NCI-H748 treated with DMSO at 0.1 percent for 48 hours (cell line): ENCODE results near the gene BABAM2.
"Not testable (repeated sequence)": the region's sequence is repeated elsewhere in the genome, so short reads cannot be mapped to it uniquely, and the experiment has no call there.

Source experiments
- DNase-seq: peaks from one replicate; lab custom pipeline; 2025; lab: John Stamatoyannopoulos, UW

BABAM2 gene

GRCh38 chr2:27946530-27947060, 56.1 kb downstream of the BABAM2 start:
- no peak for DNase-seq

DNA sequence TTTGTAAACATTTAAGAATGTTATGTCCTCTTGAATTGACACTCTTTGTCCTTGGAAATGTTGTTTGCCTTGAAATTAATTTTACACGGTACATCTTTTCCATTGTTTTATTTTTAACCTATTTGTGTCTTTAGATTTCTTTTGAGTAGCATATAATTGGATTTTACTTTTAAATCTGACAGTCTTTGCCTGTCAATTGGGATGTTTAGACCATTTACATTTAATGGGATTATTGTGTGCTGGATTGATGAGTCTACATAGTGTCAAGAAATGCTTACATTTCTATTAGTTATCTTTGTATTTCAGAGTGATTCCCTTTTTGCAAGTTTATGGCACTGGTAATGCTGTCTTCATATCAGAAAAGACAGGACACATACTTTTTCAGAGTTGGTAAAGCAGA, 61.5 kb downstream of the BABAM2 start:
- DNase-seq, result no peak

DNA sequence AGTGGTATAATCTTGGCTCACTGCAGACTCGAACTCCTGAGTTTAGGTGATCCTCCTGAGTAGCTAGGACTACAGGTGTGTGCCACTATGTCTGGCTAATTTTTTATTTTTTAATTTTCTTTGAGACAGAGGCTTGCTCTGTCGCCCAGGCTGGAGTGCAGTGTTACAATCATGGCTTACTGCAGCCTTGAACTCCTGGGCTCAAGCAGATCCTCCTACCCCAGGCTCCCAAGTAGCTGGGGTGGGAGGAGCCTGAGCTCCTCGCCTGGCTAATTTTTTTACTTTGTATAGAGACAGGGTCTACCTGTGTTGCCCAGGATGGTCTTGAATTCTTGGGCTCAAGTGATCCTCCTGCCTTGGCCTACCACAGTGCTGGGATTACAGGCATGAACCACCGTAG, 62.5 kb downstream of the BABAM2 start:
- no peak for DNase-seq

DNA sequence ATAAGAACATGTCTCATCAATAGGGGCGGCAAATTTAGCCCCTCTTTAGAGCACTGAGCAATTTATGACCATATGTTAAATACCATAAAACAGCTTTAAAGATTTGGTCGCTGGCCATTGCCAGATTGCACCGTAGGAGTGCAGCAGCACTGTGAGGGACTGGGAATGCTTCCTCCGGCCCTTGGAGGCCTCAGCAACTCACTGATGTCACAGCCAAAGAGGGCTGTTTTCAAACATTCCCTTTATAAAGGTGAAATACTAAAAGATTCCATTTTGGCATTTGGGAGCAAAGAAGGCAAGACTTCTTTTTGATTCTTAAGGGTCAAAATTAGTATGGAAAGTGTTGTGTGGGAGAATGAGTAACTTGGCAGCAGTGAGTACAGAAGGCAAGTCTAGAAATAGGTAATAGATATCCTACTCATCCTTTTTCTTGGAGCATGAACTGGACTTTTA, 63.7 kb downstream of the BABAM2 start:
- DNase-seq, result no peak

DNA sequence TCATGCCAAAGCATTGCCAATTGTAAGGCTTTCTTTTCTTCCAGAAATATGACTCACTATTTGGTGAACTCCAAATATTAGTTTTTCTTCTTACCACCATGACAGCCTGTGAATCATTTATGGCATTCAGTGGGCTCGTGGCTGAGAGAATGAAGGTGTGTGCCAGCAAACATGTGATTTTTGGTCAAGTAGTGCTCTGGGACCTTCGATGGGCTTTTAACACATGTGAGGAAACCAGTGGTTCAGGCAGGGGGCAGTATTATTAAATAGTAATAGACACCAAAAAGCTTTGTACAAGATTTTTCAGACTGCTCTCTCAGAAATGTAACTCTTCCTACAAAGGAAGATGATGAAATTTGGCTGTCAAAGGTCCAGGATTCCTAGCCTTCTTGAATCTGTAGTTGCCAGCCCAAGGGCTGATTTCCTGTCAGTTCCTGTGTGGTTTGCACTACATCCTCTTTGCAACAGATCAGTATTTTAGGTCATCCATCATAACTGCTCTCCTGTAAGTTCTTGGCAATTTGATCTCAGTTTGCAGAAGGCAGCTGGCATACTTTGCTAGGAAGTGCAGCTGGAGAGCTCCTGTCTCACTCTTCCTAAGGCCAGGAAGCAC, 64.3 kb downstream of the BABAM2 start:
- DNase-seq, result no peak

GRCh38 chr2:27955384-27956161, 65.0 kb downstream of the BABAM2 start:
- no peak for DNase-seq

- no peak for DNase-seq
Observed at GRCh38 chr2:27956888-27957287, 66.4 kb downstream of the BABAM2 start.

DNA sequence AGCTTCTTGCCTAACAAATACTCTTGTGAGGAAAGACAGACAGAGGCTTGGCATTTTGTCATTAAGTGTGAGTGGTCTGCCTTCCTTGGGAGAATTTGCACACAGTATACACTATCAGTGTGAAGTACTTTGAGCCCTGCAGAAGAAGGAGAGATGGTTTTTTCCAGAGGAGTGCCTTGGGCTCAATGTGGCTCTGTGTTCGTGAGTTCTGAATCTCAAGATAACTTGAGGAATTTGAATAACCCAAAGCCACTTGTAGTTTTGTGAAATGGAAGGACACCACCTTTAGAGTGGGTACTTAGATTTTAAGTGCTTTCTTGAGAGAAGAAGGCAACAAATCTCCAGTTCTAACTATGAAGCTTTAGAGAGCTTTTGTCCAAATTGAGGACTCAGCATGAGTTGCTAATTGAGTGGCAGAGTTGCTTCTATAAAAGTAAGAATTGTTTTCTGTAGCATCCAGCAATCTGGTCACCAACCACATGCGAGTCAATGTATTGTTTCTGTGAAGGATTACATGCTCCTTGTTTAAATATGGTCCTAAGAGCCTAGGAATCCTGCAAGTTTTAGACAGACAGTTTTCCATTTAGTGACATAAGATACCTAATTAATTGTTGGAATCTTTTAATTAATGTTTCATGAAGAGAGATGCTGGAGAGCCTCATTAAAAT, 68.3 kb downstream of the BABAM2 start:
- no peak for DNase-seq

GRCh38 chr2:27959496-27959895, 69.0 kb downstream of the BABAM2 start:
- DNase-seq, result no peak

GRCh38 chr2:27960237-27960912, 69.8 kb downstream of the BABAM2 start:
- DNase-seq, result no peak

DNA sequence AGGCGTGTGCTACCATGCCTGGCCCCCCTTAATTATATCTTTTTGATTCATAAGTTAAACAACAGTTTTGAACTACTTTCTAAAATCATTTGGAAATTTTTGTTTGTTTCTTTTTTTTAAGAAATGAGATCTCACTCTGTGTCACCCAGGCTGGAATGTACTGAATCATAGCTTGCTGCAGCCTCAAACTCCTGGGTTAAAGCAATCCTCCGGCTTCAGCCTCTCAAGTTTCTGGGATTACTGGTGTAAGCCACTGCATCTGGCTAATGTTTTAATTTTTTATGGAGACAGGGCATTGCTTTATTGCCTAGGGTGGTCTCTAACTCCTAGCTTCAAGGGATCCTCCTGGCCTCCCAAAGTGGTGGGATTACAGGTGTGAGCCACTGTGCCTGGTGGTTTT, 71.5 kb downstream of the BABAM2 start:
- DNase-seq, result no peak

DNA sequence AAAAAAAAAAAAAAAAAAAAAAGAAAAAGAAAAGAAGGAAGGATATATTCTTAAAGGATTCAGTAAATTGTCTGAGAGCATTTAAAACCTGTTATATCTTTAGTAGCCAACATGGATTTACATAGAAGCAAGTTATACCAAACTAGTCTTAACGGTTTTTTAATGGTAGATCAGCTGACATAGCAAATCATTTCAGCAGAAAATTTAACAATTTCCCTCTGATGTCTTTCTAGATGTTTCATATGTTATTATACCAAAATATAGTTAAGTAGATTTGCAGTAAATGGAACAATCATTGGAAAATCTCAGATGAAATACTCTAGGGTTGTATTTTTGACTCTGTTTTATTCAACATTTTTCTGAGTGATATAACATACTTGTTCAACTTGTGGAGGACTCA, 72.9 kb downstream of the BABAM2 start:
- no peak for DNase-seq

DNA sequence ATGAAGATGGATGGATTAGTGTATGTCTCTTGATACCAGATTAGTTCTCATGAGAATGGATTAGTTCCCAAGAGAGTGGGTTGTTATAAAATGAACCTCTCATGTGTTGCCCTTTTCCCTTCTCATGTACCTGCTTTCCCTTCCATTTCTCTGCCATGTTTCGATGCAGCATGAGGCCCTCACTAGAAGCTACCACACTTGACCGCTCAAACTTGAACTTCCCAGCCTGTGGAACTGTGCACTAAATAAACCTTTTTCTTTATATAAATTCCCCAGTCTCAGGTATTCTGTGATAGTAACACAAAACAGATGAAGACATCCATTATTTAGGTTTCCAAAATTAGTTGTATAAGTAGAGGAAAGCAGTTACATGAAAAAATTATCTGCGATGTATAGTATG, 73.5 kb downstream of the BABAM2 start:
- no peak for DNase-seq

DNA sequence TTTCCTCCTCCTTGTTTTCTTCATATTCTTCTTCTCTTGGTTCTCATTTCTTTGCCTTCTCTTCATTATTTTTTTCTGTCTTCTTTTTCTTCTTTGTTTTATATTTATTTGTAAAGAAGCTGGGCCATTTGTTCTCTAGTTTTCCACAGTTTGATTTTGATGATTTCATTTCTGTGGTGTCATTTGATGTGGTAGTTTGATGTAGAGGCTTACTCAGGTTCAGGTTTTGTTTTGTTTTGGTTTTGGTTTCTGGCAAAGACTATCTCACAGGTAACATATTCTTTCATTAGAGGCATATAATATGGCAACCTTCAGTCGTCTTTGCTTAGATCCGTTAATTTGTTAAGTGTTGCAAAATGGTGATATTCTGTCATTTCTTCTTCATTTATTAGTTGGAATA, 75.3 kb downstream of the BABAM2 start:
- no peak for DNase-seq

DNA sequence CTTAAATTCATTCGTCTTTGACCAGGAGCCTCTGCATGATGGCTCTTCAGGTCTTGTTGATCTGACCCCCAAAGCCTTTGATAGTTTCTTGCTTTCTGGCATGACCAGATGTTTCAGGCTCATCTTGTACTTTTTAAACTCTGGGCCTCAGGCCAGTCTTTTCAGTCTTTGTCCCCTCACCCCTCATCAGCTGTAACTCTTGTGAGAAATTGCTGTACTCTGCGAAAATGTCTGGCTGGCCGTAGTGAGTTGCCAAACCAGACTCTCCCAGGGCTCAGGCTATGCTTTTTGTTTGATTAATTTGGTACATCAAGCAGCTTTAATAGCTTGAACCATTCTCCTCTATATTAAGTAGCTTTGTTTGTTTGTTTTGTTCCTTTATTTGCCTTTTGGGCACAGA, 75.9 kb downstream of the BABAM2 start:
- DNase-seq, result no peak

GRCh38 chr2:27967076-27967475, 76.5 kb downstream of the BABAM2 start:
- DNase-seq, result no peak

DNA sequence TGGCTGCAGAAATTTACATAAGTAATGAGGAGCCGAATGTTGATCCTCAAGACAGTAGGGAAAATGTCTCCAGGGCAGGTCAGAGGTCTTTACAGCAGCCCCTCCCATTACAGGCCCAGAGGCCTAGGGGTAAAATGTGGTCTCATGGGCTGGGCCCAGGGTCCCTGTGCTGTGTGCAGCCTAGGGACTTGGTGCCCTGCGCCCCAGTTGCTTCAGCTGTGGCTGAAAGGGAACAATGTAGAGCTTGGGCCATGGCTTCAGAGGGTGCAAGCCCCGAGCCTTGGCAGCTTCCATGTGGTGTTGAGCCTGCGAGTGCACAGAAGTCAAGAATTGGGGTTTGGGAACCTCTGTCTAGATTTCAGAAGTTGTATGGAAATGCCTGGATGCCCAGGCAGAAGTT, 77.5 kb downstream of the BABAM2 start:
- DNase-seq, result not testable (repeated sequence)

DNA sequence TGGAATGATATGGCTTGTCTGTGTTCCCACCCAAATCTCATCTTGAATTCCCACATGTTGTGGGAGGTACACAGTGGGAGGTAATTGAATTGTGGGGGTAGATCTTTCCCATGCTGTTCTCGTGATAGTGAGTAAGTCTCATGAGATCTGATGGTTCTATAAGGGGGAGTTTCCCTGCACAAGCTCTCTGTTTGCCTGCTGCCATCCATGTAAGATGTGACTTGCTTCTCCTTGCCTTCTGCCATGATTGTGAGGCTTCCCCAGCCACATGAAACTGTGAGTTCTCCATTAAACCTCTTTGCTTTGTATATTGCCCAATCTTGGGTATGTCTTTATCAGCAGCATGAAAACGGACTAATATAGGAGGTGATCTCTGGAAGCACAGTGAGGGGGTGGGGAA, 78.4 kb downstream of the BABAM2 start:
- DNase-seq, result not testable (repeated sequence)

DNA sequence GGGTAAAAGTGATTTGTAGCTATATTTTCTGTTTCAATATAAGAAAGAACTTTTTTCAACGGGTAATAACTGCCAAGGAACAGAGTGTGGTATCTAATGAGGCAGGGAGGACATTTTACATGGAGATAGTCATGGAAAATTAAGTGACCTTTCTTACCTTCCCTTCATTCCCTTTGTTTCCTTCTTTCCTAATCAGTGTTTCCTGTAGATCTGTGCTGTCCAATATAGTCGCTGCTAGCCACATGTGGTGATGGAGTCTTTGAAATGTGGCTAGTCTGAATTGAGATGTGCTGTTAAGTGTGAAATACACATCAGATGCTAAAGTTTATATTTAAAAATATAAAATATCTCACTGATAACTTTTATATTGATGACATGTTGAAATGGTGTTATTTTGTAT, 81.8 kb downstream of the BABAM2 start:
- DNase-seq, result no peak

DNA sequence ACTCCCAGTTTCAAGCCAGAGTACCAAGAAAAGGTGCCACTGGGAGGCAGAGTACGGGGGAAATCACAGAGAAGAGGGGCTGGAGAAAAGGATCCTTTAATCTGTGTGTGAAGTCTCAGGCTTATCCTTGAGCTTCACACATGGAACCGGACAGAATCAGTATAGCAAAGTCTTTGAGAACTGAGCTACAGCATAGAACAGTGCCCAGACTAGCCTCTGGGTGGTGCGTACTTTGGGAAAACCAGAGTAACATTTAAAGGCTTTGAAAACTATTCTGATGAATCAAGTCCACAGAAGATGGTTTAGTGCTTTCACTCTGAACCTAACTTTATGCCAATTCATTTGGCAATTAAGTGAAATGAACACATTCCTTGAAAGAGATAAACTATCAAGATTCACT, 83.1 kb downstream of the BABAM2 start:
- DNase-seq, result no peak

GRCh38 chr2:27976308-27976707, 85.8 kb downstream of the BABAM2 start:
- DNase-seq, result no peak

GRCh38 chr2:27977731-27978312, 87.3 kb downstream of the BABAM2 start:
- no peak for DNase-seq
